PC-9 (cell line): Measurements from ENCODE around the gene AGAP1. TPM values are rescaled to one million over a fixed set of nuclear protein-coding genes. Genes with fewer than 3 reads are reported as not detected.

ENCODE experiments used
- BruUV-seq: library from RNA; stranded (reverse); fragments of 400-500 nt; replicated peaks from 2 replicates; lab custom pipeline; 2021; lab: Mats Ljungman, UMichigan
- CTCF ChIA-PET: fragments of 300-600 bp; sonication (Branson Sonifier 250); formaldehyde crosslinking; loops from one replicate; lab custom pipeline; 2022; ENCODE audit warnings: antibody characterized with exemption; lab: Charles Lee
- POLR2A ChIA-PET: fragments of 300-600 bp; sonication (Branson Sonifier 250); formaldehyde crosslinking; loops from one replicate; lab custom pipeline; 2022; ENCODE audit warnings: antibody characterized with exemption; ENCODE audit not compliant: unreplicated experiment; lab: Charles Lee
- DNase-seq, 2 experiments: peaks; one replicate each; pipeline versions ENCODE4 v3.0.0 to v3.0.0-alpha.2; 2015 to 2022; ENCODE audit warnings: mixed read lengths in 1 of 2
- H2AFZ ChIP-seq: fragments of 200-600 bp; sonication (generic); 2 replicates; pipeline ENCODE4 v1.8.1; 2017; ENCODE audit warnings: antibody characterized with exemption
- H3F3A ChIP-seq: fragments of 200-600 bp; sonication (generic); 2 replicates; pipeline ENCODE4 v1.8.1; 2017; ENCODE audit warnings: antibody characterized with exemption, mild to moderate bottlenecking, low read depth; ENCODE audit not compliant: insufficient read depth
- H3K27ac ChIP-seq: fragments of 200-600 bp; sonication (generic); 2 replicates; pipeline ENCODE4 v1.6.1; 2016; ENCODE audit warnings: mixed run types
- H3K27me3 ChIP-seq: fragments of 200-600 bp; sonication (generic); 2 replicates; pipeline ENCODE4 v1.6.1; 2016; ENCODE audit warnings: low read depth, mixed run types; ENCODE audit not compliant: insufficient read depth
- H3K36me3 ChIP-seq: fragments of 200-600 bp; sonication (generic); 2 replicates; pipeline ENCODE4 v1.6.1; 2016; ENCODE audit warnings: low read depth, mixed run types
- H3K4me1 ChIP-seq: fragments of 200-600 bp; sonication (generic); replicated peaks from 2 replicates; pipeline ENCODE4 v1.6.1; 2016; ENCODE audit warnings: mixed run types; ENCODE audit not compliant: insufficient read depth
- H3K4me2 ChIP-seq: fragments of 200-600 bp; sonication (generic); 2 replicates; pipeline ENCODE4 v1.6.1; 2017; ENCODE audit warnings: mixed run types
- H3K4me3 ChIP-seq: fragments of 200-600 bp; sonication (generic); 2 replicates; pipeline ENCODE4 v1.6.1; 2016; ENCODE audit warnings: mixed run types
- H3K79me2 ChIP-seq: fragments of 200-600 bp; sonication (generic); 2 replicates; pipeline ENCODE4 v1.6.1; 2017; ENCODE audit warnings: low read depth, mixed run types
- H3K9me2 ChIP-seq: fragments of 200-600 bp; sonication (generic); 2 replicates; pipeline ENCODE4 v1.8.1; 2017; ENCODE audit warnings: mild to moderate bottlenecking; ENCODE audit not compliant: insufficient read depth
- H3K9me3 ChIP-seq: fragments of 200-600 bp; sonication (generic); 2 replicates; pipeline ENCODE4 v1.8.1; 2016; ENCODE audit warnings: low read depth; ENCODE audit not compliant: insufficient read depth
- H4K20me1 ChIP-seq: fragments of 200-600 bp; sonication (generic); 2 replicates; pipeline ENCODE4 v1.8.1; 2017; ENCODE audit not compliant: insufficient read depth
- CTCF ChIP-seq: fragments of 200-600 bp; sonication (generic); conservative IDR thresholded peaks from 2 replicates; pipeline ENCODE4 v1.6.1; 2017; ENCODE audit warnings: mixed run types, antibody characterized with exemption, mild to moderate bottlenecking, moderate library complexity
- EZH2 ChIP-seq: fragments of 200-600 bp; sonication (generic); IDR thresholded peaks from 2 replicates; pipeline ENCODE4 v1.8.0; 2017; ENCODE audit warnings: antibody characterized with exemption, low read depth
- intact Hi-C: fragments of 100-400 bp; cut with micrococcal nuclease; formaldehyde crosslinking; loops from one replicate; pipeline ENCODE4 v1.10.0; 2022; ENCODE audit not compliant: unreplicated experiment
- total RNA-seq: library from RNA; stranded (reverse); gene quantifications from 2 replicates; pipeline ENCODE4 v1.2.3, GENCODE V29; 2021

AGAP1 gene
- total RNA-seq, 1 experiment from 2014 or later = 91.4 TPM

- Histone ChIP-seq H3K9me2 (no peaks in the 10 kb centered on the region), H3K9me3 (no peaks in the 10 kb centered on the region), H3K27me3 (no peaks in the 10 kb centered on the region), H3K4me2 (no peak overlapping the region), H3F3A (no peaks in the 10 kb centered on the region), H2AFZ (no peak overlapping the region), H3K36me3 (no peaks in the 10 kb centered on the region; the same call in 1 of the 2 replicates), H3K79me2 (peaks cover 3% of the 10 kb centered on the region; the same call in 1 of the 2 replicates), H4K20me1 (peaks cover 30% of the 10 kb centered on the region), H3K4me1 (no peaks in the 10 kb centered on the region), H3K4me3 (no peak overlapping the region), H3K27ac (no peak overlapping the region)
- no TSS peak for BruUV-seq
- TF ChIP-seq CTCF (no peak), EZH2 (no peak)
- no peak for DNase-seq
- POLR2A ChIA-PET = no interaction called here
- CTCF ChIA-PET = interaction anchor here (0.6 kb wide), 1 partner anchor 266 kb away, joined by 4 read pairs; no protein-coding TSS in a partner anchor
- intact Hi-C loops = no loop called here
Observed at GRCh38 chr2:235859651-235860050, 365.8 kb downstream of the AGAP1 start.

GRCh38 chr2:235860111-235860510 is 366.3 kb downstream of the AGAP1 start:
- H3K9me3 ChIP-seq = no peaks in the 10 kb centered on the region
- H3K36me3 ChIP-seq = no peaks in the 10 kb centered on the region; the same call in 1 of the 2 replicates
- no TSS peak for BruUV-seq
- peaks cover 30% of the 10 kb centered on the region for H4K20me1 ChIP-seq
- DNase-seq = no peak
- no peaks in the 10 kb centered on the region for H3K9me2 ChIP-seq
- H3K27me3 ChIP-seq = no peaks in the 10 kb centered on the region
- intact Hi-C loops = no loop called here
- ChIA-PET POLR2A (no interaction called here), CTCF (no interaction called here)
- no peaks in the 10 kb centered on the region for H3K4me1 ChIP-seq
- no peak for TF ChIP-seq CTCF
- TF ChIP-seq EZH2 = no peak
- H3K4me2 ChIP-seq = no peak overlapping the region
- no peak overlapping the region for H3K4me3 ChIP-seq
- H2AFZ ChIP-seq = no peak overlapping the region
- no peak overlapping the region for H3K27ac ChIP-seq
- H3K79me2 ChIP-seq = peaks cover 3% of the 10 kb centered on the region; the same call in 1 of the 2 replicates
- no peaks in the 10 kb centered on the region for H3F3A ChIP-seq

- CTCF ChIA-PET = no interaction called here
Observed at GRCh38 chr2:235860871-235861270, 367.0 kb downstream of the AGAP1 start.

More at GRCh38 chr2:235860871-235861270, 367.0 kb downstream of the AGAP1 start:
- no peaks in the 10 kb centered on the region for H3K27me3 ChIP-seq
- no peak overlapping the region for H3K4me3 ChIP-seq
- POLR2A ChIA-PET = no interaction called here
- no peaks in the 10 kb centered on the region; the same call in 1 of the 2 replicates for H3K36me3 ChIP-seq
- H3K9me2 ChIP-seq = no peaks in the 10 kb centered on the region
- peaks cover 3% of the 10 kb centered on the region; the same call in 1 of the 2 replicates for H3K79me2 ChIP-seq
- intact Hi-C loops = no loop called here
- no TSS peak for BruUV-seq
- TF ChIP-seq EZH2 (no peak), CTCF (no peak)
- no peaks in the 10 kb centered on the region for H3K4me1 ChIP-seq
- H2AFZ ChIP-seq = no peak overlapping the region
- H3K27ac ChIP-seq = no peak overlapping the region
- DNase-seq = no peak
- no peaks in the 10 kb centered on the region for H3K9me3 ChIP-seq
- peaks cover 30% of the 10 kb centered on the region for H4K20me1 ChIP-seq
- H3K4me2 ChIP-seq = no peak overlapping the region
- no peaks in the 10 kb centered on the region for H3F3A ChIP-seq
